Neural cell (in vitro differentiated cells): Measurements from ENCODE around the gene COG5.

Experiments
- EP300 ChIP-seq: fragments of 450-650 bp; conservative IDR thresholded peaks from 2 replicates; pipeline ENCODE4 v1.6.1; 2014; ENCODE audit warnings: antibody characterized with exemption, mild to moderate bottlenecking, moderate library complexity; ENCODE audit not compliant: poor library complexity, severe bottlenecking
- EZH2 ChIP-seq: fragments of 200-600, 300-800 bp; shearing (Covaris generic), sonication (generic); IDR thresholded peaks from 2 replicates; pipeline ENCODE4 v1.6.1; 2014; ENCODE audit warnings: antibody characterized with exemption, low read length, borderline replicate concordance, mild to moderate bottlenecking; ENCODE audit not compliant: insufficient read depth, poor library complexity, severe bottlenecking
- TF ChIP-seq, protein P1 (sequence below): fragments of 450-650 bp; IDR thresholded peaks from 2 replicates; pipeline ENCODE4 v1.5.1; 2014; ENCODE audit warnings: antibody characterized with exemption, mild to moderate bottlenecking, moderate library complexity; ENCODE audit not compliant: poor library complexity, severe bottlenecking

- TF ChIP-seq, protein P1, sequence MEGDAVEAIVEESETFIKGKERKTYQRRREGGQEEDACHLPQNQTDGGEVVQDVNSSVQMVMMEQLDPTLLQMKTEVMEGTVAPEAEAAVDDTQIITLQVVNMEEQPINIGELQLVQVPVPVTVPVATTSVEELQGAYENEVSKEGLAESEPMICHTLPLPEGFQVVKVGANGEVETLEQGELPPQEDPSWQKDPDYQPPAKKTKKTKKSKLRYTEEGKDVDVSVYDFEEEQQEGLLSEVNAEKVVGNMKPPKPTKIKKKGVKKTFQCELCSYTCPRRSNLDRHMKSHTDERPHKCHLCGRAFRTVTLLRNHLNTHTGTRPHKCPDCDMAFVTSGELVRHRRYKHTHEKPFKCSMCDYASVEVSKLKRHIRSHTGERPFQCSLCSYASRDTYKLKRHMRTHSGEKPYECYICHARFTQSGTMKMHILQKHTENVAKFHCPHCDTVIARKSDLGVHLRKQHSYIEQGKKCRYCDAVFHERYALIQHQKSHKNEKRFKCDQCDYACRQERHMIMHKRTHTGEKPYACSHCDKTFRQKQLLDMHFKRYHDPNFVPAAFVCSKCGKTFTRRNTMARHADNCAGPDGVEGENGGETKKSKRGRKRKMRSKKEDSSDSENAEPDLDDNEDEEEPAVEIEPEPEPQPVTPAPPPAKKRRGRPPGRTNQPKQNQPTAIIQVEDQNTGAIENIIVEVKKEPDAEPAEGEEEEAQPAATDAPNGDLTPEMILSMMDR = no peak
- TF ChIP-seq EP300 (no peak), EZH2 (no peak)
Measured at GRCh38 chr7:107432261-107432660, 131.5 kb downstream of the COG5 start.
